ENCODE data around the gene RTP2. TPM values are rescaled to one million over a fixed set of nuclear protein-coding genes. Genes with fewer than 3 reads are reported as not detected.

RTP2 gene
- total and polyA plus RNA-seq, 2 experiments from 2014 or later, result not detected

DNA sequence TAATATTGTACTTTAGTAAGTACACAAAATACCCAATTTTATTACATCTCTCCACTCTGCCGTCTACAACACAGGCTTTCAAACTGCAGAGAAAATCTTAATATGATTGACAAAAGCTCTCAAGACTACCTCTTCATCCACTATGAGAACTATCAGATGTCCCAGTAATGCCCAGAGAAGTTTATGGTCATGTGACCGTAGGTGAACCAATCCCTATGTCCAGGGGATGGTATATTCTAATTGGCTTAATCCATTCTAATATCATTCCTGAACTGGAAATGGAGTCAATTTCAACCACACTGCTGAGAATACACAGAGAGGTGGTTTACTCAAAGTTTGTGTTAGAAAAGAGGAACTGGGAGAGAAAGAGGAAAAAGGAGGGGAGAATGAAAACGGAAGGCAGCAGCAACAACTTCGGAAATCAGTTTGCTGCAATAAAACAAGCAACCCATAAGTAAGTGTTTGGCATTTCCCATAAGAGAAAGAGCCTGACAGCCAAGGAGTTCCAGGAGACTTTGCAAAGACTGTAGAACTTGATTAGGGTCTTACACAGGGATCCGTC is 39.4 kb downstream of the RTP2 start:
- Mint-ChIP-seq H3K27ac (no peak overlapping the region), H3K36me3 (ENCODE audit: low read depth) (no peaks in the 10 kb centered on the region), H3K27me3 (ENCODE audit: insufficient read depth, low read depth, poor library complexity) (no peaks in the 10 kb centered on the region), H3K4me1 (no peaks in the 10 kb centered on the region), H3K9me3 (no peaks in the 10 kb centered on the region), H3K4me3 (no peak overlapping the region)
- H3K79me2 ChIP-seq (replicated peaks; ENCODE audit: insufficient read depth), result no peaks in the 10 kb centered on the region
- H3K4me1 ChIP-seq (ENCODE audit: insufficient read depth), result no peaks in the 10 kb centered on the region
- H2AFZ ChIP-seq, result peak overlapping the region; percentile 43; the same call in 1 of the 2 replicates
- no peak for DNase-seq (ENCODE audit: low spot score)
- TF ChIP-seq ZNF114 (CRISPR knock-in tag; IDR thresholded peaks at IDR 0.05) (no peak), ZNF331 (CRISPR knock-in tag; IDR thresholded peaks at IDR 0.05; ENCODE audit: low read depth) (no peak)
- peaks cover 4% of the 10 kb centered on the region; the same call in 1 of the 2 replicates for H3K9me2 ChIP-seq (ENCODE audit: insufficient read depth)
- no peaks in the 10 kb centered on the region for H3K36me3 ChIP-seq (ENCODE audit: insufficient read depth)
- H4K20me1 ChIP-seq (replicated peaks; ENCODE audit: insufficient read depth), result no peaks in the 10 kb centered on the region
- no peak overlapping the region for H3K4me2 ChIP-seq
- H3K27ac ChIP-seq (ENCODE audit: low read depth), result no peak overlapping the region
- H3K27me3 ChIP-seq (ENCODE audit: insufficient read depth), result no peaks in the 10 kb centered on the region
- no peak overlapping the region for H3K4me3 ChIP-seq
- no peak for ATAC-seq
- no peaks in the 10 kb centered on the region for H3F3A ChIP-seq (replicated peaks; ENCODE audit: low read depth)

DNA sequence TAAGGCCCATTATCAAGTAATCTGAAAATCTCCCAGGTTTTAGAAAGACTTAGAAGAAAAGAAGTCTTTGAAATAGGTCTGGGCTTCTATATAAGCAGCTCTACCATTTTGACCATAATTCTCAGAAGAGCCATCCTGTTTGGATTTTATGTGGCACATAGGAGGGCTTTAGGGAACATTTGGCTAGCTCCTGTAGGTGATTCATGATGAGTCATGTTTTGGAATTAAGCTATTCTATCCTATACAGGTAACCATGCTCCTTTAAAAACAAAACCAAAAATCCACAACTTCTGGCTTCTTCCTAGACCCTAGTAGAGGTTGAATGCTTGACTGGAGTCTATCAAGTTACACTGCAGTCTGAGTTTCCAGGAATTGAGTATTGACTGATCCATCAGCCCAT is 41.1 kb downstream of the RTP2 start:
- Histone ChIP-seq H3K4me1 (ENCODE audit: insufficient read depth) (no peaks in the 10 kb centered on the region), H2AFZ (no peak overlapping the region), H3K27me3 (ENCODE audit: insufficient read depth) (no peaks in the 10 kb centered on the region), H3K9me2 (ENCODE audit: insufficient read depth) (peaks cover 4% of the 10 kb centered on the region; the same call in 1 of the 2 replicates), H3K36me3 (ENCODE audit: insufficient read depth) (no peaks in the 10 kb centered on the region), H3F3A (replicated peaks; ENCODE audit: low read depth) (no peaks in the 10 kb centered on the region), H3K4me2 (no peak overlapping the region), H3K4me3 (no peak overlapping the region), H3K79me2 (replicated peaks; ENCODE audit: insufficient read depth) (no peaks in the 10 kb centered on the region), H4K20me1 (replicated peaks; ENCODE audit: insufficient read depth) (no peaks in the 10 kb centered on the region), H3K27ac (ENCODE audit: low read depth) (no peak overlapping the region)
- no peak for DNase-seq (ENCODE audit: low spot score)
- ATAC-seq, result no peak
- TF ChIP-seq ZNF331 (CRISPR knock-in tag; IDR thresholded peaks at IDR 0.05; ENCODE audit: low read depth) (no peak), CREB1 (CRISPR knock-in tag; IDR thresholded peaks at IDR 0.05; ENCODE audit: low read depth) (no peak), STAT1 (IDR thresholded peaks at IDR 0.05; ENCODE audit: unreplicated experiment) (no peak), NANOG (IDR thresholded peaks at IDR 0.05; ENCODE audit: borderline replicate concordance) (no peak), POLR2AphosphoS5 (IDR thresholded peaks at IDR 0.05; ENCODE audit: low read depth) (no peak), ZNF114 (CRISPR knock-in tag; IDR thresholded peaks at IDR 0.05) (no peak)
- TF ChIP-seq, protein P1, sequence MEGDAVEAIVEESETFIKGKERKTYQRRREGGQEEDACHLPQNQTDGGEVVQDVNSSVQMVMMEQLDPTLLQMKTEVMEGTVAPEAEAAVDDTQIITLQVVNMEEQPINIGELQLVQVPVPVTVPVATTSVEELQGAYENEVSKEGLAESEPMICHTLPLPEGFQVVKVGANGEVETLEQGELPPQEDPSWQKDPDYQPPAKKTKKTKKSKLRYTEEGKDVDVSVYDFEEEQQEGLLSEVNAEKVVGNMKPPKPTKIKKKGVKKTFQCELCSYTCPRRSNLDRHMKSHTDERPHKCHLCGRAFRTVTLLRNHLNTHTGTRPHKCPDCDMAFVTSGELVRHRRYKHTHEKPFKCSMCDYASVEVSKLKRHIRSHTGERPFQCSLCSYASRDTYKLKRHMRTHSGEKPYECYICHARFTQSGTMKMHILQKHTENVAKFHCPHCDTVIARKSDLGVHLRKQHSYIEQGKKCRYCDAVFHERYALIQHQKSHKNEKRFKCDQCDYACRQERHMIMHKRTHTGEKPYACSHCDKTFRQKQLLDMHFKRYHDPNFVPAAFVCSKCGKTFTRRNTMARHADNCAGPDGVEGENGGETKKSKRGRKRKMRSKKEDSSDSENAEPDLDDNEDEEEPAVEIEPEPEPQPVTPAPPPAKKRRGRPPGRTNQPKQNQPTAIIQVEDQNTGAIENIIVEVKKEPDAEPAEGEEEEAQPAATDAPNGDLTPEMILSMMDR (conservative IDR thresholded peaks at IDR 0.05; ENCODE audit: low read depth in 2 of 2), result no peak
- TF ChIP-seq, protein P2, sequence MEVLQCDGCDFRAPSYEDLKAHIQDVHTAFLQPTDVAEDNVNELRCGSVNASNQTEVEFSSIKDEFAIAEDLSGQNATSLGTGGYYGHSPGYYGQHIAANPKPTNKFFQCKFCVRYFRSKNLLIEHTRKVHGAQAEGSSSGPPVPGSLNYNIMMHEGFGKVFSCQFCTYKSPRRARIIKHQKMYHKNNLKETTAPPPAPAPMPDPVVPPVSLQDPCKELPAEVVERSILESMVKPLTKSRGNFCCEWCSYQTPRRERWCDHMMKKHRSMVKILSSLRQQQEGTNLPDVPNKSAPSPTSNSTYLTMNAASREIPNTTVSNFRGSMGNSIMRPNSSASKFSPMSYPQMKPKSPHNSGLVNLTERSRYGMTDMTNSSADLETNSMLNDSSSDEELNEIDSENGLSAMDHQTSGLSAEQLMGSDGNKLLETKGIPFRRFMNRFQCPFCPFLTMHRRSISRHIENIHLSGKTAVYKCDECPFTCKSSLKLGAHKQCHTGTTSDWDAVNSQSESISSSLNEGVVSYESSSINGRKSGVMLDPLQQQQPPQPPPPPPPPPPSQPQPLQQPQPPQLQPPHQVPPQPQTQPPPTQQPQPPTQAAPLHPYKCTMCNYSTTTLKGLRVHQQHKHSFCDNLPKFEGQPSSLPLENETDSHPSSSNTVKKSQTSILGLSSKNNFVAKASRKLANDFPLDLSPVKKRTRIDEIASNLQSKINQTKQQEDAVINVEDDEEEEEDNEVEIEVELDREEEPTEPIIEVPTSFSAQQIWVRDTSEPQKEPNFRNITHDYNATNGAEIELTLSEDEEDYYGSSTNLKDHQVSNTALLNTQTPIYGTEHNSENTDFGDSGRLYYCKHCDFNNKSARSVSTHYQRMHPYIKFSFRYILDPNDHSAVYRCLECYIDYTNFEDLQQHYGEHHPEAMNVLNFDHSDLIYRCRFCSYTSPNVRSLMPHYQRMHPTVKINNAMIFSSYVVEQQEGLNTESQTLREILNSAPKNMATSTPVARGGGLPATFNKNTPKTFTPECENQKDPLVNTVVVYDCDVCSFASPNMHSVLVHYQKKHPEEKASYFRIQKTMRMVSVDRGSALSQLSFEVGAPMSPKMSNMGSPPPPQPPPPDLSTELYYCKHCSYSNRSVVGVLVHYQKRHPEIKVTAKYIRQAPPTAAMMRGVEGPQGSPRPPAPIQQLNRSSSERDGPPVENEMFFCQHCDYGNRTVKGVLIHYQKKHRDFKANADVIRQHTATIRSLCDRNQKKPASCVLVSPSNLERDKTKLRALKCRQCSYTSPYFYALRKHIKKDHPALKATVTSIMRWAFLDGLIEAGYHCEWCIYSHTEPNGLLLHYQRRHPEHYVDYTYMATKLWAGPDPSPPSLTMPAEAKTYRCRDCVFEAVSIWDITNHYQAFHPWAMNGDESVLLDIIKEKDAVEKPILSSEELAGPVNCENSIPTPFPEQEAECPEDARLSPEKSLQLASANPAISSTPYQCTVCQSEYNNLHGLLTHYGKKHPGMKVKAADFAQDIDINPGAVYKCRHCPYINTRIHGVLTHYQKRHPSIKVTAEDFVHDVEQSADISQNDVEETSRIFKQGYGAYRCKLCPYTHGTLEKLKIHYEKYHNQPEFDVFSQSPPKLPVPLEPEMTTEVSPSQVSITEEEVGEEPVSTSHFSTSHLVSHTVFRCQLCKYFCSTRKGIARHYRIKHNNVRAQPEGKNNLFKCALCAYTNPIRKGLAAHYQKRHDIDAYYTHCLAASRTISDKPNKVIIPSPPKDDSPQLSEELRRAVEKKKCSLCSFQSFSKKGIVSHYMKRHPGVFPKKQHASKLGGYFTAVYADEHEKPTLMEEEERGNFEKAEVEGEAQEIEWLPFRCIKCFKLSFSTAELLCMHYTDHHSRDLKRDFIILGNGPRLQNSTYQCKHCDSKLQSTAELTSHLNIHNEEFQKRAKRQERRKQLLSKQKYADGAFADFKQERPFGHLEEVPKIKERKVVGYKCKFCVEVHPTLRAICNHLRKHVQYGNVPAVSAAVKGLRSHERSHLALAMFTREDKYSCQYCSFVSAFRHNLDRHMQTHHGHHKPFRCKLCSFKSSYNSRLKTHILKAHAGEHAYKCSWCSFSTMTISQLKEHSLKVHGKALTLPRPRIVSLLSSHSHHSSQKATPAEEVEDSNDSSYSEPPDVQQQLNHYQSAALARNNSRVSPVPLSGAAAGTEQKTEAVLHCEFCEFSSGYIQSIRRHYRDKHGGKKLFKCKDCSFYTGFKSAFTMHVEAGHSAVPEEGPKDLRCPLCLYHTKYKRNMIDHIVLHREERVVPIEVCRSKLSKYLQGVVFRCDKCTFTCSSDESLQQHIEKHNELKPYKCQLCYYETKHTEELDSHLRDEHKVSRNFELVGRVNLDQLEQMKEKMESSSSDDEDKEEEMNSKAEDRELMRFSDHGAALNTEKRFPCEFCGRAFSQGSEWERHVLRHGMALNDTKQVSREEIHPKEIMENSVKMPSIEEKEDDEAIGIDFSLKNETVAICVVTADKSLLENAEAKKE (CRISPR knock-in tag; IDR thresholded peaks at IDR 0.05), result no peak
- TF ChIP-seq, protein P3, sequence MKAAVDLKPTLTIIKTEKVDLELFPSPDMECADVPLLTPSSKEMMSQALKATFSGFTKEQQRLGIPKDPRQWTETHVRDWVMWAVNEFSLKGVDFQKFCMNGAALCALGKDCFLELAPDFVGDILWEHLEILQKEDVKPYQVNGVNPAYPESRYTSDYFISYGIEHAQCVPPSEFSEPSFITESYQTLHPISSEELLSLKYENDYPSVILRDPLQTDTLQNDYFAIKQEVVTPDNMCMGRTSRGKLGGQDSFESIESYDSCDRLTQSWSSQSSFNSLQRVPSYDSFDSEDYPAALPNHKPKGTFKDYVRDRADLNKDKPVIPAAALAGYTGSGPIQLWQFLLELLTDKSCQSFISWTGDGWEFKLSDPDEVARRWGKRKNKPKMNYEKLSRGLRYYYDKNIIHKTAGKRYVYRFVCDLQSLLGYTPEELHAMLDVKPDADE (IDR thresholded peaks at IDR 0.05), result no peak
- Mint-ChIP-seq H3K27ac (no peak overlapping the region), H3K27me3 (ENCODE audit: insufficient read depth, low read depth, poor library complexity) (no peaks in the 10 kb centered on the region), H3K4me3 (no peak overlapping the region), H3K4me1 (no peaks in the 10 kb centered on the region), H3K36me3 (ENCODE audit: low read depth) (no peaks in the 10 kb centered on the region), H3K9me3 (no peaks in the 10 kb centered on the region)

All from GM23338 (cell line).